TTC549 (cell line): ENCODE data around the gene POMT2.
"Not testable (repeated sequence)": the region's sequence is repeated elsewhere in the genome, so short reads cannot be mapped to it uniquely, and the experiment has no call there.

Experiments
- FAIRE-seq: peaks from 2 replicates; lab custom pipeline; 2012; peaks lifted over from hg19 to GRCh38; lab: Jason Lieb, UNC

Gene POMT2

DNA sequence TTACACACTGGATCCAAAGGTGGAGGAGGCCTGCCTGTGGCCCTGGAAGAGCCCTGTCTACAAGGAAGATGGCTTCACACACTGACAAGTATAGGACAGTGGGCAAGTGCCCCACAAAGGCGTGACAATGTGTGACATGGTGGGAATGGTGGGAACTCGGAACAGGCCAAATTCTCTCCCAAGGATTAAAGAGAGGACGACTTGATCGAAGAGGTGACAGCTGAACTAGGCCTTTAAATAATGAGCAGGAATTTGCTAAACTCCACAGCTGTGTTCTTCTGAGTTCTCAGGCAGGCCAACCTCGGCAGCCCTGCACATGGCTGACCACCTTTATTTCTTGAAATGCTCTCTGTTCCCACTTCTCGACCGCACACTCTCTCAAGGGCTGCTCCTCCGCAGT, 23.8 kb downstream of the POMT2 start:
- FAIRE-seq = no peak

GRCh38 chr14:77296155-77296554, 24.5 kb downstream of the POMT2 start:
- no peak for FAIRE-seq

- no peak for FAIRE-seq
These were observed 30.0 kb downstream of the POMT2 start for GRCh38 chr14:77290705-77291104.

GRCh38 chr14:77286576-77286975, 34.1 kb downstream of the POMT2 start:
- no peak for FAIRE-seq

GRCh38 chr14:77284466-77284865, 36.2 kb downstream of the POMT2 start:
- FAIRE-seq = no peak

- FAIRE-seq = no peak
These were observed 36.6 kb downstream of the POMT2 start for GRCh38 chr14:77284066-77284465.

- FAIRE-seq = no peak
These were observed 38.8 kb downstream of the POMT2 start for GRCh38 chr14:77281852-77282410.

GRCh38 chr14:77280921-77281320, 39.8 kb downstream of the POMT2 start:
- FAIRE-seq = not testable (repeated sequence)

DNA sequence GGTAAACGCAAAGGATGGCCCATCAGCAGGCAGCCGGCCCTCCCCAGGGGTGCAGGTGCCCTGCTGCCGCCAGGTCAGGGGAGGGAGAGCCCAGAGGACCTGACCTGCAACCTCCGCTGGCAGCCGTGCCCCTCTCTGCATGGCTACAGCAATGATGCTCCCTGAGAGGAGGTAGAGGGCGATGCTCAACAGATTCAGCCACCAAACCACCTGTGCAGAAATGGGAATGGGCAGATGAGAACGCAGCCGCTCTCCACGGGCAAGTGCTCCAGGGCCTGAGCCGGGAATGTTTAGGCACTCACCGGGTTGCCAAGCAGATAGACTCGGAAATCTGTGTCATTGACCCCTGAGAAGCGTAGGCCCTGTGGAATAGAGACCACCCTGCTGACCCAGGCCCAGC, 41.0 kb downstream of the POMT2 start:
- FAIRE-seq = no peak

GRCh38 chr14:77278461-77279230, 42.0 kb downstream of the POMT2 start:
- FAIRE-seq = no peak

DNA sequence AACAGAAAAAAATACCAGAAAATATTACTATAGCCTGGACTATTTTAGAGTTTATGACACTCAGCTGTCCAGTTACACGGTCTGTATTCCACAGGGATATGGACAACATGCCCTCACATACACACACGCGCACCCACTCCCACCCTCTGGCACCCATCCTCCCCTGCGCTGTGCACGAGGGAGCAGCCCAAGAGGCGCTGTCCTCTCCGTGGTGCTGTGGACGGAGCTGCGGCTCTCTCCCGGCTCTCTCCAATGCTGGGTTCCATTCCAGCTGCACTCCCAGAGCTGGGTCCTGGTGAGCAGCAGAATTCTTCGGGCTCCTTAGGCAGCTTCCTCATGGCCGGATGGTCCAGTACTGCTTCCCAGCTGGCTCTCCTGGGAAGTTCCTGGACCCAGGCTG, 43.7 kb downstream of the POMT2 start:
- FAIRE-seq = no peak

GRCh38 chr14:77276295-77276935, 44.3 kb downstream of the POMT2 start:
- FAIRE-seq = no peak

GRCh38 chr14:77275601-77276017, 45.1 kb downstream of the POMT2 start:
- FAIRE-seq = no peak

DNA sequence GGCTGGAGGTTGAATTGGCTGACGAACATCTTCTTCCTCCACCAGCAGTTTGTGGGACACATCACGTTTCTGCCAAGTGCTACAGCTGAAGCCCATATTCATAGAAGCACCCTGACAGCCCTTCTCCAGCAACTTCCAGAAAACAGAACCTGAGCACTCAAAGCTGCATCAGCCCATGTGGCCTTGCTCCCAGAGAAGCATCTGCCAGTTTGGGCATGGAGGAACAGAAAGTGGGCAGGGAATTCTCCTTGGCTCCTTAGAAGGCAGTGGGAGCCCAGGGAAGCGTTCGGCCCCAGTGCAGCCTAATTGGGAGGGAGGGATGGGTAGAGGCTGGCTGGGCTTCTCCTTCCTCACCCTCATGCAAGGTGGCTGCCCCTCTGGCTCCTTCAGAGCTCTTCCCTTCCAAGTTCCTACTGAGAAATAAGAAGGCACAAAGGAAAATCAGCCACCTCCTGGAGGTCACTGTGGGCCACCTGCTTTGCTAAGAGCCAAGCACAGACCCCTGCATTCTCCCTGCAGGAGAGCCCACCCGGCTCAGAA, 45.6 kb downstream of the POMT2 start:
- no peak for FAIRE-seq

- no peak for FAIRE-seq
These were observed 46.9 kb downstream of the POMT2 start for GRCh38 chr14:77273796-77274195.

DNA sequence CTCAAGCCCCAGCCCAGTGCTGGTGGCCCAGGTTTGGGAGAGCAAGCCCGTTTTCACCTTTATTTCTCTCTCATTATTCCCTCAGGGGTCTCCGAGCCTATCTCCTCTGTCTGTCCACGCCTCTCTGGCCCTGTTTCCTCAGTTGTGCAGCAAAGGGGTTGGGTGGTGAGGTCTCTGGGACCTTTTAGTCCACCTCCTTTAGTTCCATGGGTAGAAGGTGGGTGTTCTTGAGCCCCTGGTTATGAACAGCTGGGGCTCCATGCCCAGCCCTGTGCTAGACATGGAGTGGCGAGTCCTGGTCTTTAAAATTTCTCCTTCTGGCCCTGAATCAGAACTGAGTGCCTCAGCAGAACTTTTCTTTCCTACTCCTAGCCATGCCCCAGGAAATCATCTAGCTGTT, 48.4 kb downstream of the POMT2 start:
- no peak for FAIRE-seq

DNA sequence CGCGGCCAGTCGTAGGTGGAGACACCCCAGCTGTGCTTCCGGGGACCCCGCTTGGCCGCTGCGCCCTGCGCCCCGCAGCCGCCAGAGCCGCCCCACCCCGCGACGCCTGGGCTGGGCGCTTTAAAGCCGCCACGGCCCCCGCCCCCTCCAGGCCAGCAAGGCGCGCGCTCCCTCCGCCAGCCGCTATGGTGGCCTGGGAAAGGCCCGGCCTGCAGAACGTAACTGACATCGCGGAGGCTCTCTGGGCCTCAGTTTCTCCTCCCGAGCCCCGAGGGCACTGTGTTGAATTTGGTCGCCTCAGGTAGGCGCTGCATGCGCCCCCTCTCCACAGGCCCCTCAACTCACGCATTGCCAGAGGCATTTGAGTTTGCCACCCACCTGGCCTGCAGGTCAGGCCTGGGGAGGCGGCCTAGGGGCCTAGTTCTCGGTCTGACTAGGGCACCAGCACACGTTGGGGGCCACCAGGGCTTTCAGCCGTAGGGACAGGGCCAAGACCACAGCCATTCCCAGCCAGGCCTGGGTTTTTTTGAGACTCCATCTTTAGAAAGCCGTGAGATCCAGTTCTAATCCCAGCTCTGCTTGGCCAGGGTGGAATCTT, 49.5 kb downstream of the POMT2 start, which contains the start of gene NGB:
TSS of gene NGB (minus strand) at position 94 of the 598 bp plus-strand sequence. CDS start 269 bp downstream, outside the sequence.
- FAIRE-seq = no peak

DNA sequence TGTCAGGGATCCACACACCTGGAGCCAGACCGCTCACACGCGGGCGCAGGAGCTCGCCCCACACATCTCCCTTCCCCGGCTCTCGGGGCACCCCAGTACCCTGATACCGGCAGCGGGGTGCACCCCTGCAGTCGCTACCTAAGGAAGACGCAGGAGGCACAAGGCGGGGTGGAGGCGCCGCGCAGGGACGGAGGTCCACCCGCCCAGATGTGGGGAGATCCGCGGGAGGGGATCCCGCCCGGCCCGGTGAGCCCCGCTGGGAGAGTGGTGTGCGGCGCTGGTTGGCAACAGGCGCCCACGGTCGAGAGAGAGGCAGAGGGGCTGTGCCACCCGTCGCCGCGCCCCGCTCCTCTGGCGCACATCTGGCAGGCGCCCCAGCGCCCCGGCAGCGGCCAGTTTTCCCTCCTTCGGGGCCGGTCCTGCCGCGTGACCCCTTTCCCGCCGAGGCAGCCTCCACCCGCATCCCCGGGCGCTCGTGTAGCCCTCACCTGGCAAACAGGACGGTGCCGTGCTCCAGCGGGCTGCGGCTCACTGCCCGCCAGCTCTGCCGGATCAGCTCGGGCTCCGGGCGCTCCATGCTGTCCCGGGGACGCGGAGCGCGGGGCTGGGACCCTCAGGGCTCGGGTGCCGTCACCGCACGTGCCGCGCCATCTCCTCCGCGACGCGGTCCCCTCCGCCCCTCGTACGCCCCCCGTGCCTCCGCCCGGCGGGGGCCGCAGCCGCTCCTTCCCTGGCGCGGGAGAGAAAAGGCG, 50.1 kb downstream of the POMT2 start:
- no peak for FAIRE-seq

GRCh38 chr14:77268989-77269600, 51.6 kb downstream of the POMT2 start:
- FAIRE-seq = no peak

GRCh38 chr14:77267937-77268699, 52.6 kb downstream of the POMT2 start:
- no peak for FAIRE-seq

GRCh38 chr14:77266336-77266735, 54.3 kb downstream of the POMT2 start:
- no peak for FAIRE-seq
